HG03039 (cell line): Measurements from ENCODE around the gene DNAH11.
"Not testable (repeated sequence)": the region's sequence is repeated elsewhere in the genome, so short reads cannot be mapped to it uniquely, and the experiment has no call there.

Experiments
- ATAC-seq: cut with Tn5 transposase; IDR thresholded peaks from one replicate; pipeline ENCODE4 v1.9.1; 2021; ENCODE audit warnings: mild to moderate bottlenecking, moderate library complexity; ENCODE audit not compliant: unreplicated experiment

Gene DNAH11

DNA sequence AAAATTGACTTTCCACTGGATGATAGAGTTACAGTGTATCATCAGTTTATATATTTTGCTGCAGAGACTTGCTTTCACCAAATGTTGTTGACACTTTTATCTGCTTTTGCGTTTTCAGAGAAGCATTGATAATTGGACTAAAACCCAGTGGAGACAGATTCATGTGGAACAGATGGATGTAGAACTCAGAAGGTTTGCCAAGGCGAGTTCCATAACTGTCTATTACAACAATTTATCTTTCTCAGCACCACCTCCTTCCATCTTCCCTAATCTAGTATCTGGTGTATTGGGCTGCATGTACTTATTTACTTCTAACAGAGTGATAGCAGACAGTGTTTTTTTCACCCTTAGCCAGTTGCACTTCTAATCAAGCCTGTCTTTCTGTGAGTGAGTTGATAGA, 73.3 kb downstream of the DNAH11 start:
- ATAC-seq, result no peak

DNA sequence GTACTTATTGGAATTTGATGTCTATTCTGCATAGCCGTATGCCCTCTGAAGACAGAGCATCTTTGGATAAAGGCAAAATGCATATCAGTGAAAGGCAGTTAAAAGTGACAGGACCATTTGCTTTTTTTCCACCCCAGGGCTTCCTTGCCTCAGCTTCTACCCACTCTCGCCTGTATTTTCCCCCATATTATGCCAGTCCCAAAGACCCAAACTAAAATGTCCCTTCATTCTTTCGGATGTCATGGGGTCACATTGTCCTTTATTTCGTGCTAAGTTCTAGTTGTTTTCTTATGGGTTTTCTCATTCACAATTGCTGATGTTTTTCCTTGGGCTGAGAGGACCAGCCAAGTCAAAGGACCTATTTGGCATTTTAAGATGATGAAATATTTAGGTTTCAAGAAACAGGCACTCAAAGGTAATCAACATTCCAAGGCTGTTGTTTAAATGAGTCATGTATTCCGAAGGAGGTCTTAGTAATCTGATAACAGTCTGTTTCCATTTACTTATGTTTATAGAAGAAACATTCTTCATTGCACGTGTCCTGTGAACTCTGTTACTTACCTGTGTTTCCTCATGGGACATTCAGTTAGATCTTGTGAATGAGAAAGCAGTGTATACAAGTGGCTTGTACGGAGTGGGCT, 74.1 kb downstream of the DNAH11 start:
- no peak for ATAC-seq

DNA sequence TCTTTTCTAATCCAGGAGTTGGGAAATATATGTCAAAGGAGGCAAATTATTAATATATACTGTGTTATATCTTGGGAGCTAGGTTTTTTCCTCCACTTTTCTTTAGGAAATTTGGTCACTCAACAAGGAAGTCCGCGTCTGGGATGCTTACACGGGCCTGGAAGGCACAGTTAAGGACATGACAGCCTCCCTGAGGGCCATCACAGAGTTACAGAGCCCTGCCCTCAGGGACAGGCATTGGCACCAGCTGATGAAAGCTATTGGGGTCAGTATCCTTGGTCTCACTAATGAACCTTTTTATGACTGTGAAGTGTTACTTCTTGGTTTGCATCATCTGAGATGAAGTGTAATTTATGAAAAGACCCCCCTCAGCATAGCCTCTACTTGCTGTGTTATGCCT, 74.7 kb downstream of the DNAH11 start:
- ATAC-seq, result no peak

DNA sequence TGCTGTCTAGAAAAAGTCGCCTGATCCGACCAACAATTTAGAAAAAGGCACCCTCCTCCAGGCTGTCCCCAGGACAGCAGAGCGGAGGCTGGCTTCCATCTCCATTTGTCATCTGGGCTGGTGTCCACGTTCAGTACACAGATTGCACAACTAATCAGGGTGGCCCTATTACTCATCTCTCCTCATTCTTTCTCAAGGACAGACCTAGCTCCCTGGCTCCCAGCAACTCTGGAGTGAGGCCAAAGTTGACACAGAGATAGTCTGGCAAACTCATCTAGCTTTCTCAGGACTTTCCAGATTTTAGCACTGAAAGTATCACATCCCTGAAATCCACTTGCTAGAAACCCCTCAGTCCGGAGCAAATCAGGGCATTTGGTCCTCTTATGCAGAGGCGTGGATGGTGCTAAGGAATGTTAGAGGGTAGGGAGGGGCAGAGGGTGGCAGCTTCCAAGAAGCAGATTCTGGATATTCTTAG, 75.1 kb downstream of the DNAH11 start:
- no peak for ATAC-seq

DNA sequence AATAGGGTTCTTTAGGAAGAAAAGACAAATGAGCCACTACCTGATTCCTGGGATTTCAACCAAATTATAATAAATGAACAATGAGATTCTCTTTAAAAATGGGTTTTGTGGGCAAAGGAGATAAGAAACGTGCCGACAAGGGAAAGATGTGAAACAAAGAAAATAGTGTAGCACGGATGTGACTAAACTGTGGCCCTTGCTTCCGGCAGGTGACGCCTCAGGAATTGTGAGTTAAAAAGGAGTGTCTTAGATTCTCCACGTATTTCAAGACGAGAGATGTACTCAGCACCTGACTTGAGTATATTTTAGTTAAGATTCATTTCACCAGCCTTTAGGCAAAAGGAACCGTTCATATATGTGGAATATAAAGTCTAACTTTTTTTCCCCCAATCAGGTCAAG, 75.9 kb downstream of the DNAH11 start:
- ATAC-seq, result no peak

DNA sequence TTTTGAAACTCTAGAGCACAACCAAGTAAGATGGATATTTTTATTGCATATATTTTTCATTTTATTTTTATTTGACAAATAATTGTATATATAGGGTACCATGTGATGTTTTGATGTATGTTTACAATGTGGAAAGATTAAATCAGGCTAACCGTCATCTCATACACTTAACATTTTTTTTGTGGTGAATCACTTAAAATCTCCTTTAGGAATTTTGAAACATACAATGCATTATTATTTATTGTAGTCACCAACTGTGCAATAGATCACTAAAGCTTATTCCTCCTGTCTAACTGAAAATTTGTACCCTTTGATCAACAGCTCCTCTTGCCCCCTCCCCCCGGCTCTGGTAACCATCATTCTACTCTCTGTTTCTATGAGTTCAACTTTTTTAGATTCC, 77.2 kb downstream of the DNAH11 start:
- no peak for ATAC-seq

DNA sequence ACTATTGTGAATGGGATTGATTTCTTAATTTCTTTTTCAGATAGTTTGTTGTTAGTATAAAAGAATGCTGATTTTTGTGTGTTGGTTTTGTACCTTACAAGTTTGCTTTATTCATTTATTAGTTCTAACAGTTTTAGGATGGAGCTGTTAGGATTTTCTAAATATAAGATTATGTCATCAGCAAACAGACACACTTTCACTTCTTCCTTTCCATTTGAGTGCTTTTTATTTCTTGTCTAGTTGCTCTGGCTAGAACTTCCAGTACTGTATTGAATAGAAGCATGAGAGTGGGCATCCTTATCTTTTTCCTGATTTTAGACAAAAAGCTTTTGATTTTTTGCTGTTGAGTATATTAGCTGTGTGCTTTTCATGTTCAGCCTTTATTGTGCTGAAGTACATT, 81.5 kb downstream of the DNAH11 start:
- ATAC-seq, result no peak

DNA sequence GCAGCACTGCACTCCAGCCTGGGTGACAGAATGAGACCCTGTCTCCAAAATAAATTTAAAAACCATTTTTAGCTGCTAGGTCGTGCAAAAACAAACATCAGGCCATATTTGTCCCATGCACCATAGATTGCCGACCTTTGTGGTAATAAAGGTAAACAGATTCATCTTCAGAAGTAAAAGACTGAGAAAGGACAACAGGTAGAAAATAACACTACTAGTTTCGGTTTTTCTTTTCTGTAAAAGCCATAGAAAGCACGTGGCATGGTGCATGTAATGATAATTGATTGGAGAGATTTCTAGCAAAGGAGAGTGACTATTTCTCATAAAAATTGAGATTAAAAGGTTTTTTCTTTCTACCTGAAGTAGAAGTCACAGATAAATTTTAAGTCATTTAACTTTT, 93.9 kb downstream of the DNAH11 start:
- ATAC-seq, result no peak

DNA sequence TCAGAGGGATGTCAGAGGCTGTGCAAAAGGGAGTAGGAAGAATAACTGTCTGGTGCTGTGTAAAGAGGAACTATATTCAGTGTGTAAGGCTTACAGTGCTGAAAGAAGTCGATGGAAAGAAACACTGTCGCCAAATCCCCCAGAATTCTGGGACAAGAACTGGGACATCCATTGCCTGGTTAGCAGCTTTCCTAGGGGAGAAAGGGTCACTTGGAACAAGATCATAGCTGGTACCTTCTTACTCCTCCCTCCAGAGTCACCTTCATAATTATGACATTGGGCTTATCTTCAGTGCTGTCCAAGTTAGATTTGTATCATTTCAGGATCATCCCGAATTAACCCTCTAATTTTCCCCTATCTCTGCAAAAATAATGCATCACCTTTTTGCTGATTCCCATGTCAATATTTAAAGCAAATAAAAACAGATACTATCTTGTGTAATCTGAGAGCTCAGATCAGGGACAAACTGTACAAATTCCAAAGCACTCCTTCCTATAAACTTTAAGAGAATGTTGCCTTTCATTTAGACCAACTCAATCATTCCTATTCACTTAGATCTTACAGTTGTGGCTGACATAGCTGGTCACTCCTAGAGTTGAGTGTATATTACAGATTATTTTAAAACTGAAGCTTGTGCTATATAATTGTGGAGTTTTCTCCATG, 96.5 kb downstream of the DNAH11 start:
- ATAC-seq, result no peak

DNA sequence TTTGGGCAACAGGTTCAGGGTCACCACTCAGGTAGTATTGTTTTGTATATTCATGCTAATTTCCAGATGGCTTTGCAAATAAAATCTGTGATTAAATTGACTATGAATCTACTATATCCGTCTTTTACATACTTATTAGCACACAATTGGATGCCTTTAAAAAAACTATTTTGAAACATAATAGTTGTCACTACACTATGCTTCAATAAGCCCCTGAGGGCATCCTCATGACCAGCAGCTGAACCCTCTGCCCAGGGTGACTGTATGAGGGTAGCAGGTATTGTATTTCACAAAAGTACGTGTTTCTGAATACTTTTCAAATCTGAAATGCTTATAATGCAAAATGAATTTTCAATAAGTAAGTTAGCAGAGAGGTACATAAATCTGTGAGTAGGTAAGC, 97.3 kb downstream of the DNAH11 start:
- ATAC-seq, result no peak

DNA sequence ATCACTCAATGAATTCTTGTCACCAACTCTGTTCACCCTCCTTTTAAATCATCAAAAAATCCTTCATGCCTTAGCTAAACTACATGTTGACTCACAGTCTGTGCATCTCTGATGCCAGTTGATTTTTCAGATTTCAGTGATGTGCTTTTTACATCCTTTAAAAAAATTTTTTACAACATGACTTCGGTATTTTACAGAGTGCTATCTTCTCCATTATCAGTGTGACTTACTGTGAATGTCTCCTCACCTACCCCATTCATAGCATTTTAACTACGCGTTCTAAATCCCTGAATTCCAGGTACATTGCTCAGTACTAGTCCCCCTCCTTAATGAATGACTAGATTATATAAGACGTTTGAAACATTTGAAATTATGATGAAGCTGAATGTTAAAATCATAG, 98.7 kb downstream of the DNAH11 start:
- no peak for ATAC-seq

DNA sequence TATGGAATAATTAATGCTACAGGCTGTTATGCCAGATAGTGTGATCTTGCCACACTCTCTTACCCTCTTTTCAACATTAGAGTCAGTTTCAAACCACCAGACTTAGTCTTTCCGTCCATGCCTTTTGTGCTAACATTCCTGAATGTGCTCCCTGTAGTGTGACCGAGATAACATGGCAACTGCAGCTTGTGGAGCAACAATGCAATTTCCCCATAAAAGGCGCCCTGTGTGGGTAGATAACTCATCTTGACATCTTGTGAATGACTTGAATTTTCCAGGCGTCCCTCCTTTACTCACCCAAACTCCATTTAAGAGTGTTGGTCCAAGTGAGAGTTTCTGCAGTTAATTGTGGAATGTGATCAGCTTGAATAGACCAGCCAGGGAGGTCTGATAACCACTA, 99.6 kb downstream of the DNAH11 start:
- no peak for ATAC-seq

DNA sequence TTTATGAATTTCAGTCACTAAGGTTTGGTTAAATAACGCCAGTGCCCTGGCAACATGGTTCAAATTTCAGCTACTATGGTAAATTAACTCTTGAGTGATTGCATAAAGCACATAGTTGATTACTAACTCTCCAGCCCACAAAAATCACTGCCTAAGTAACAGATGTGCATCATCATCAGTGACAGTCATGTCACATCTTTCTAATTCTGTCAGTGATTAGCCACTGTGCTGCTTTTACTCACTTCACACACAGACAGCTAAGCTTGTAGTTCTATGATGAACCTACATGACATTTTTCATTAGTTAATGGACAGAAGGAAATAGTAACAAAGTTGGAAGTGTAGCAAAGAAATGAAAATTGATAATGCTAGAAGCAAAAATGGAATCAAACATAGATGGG, 108.9 kb downstream of the DNAH11 start:
- no peak for ATAC-seq

DNA sequence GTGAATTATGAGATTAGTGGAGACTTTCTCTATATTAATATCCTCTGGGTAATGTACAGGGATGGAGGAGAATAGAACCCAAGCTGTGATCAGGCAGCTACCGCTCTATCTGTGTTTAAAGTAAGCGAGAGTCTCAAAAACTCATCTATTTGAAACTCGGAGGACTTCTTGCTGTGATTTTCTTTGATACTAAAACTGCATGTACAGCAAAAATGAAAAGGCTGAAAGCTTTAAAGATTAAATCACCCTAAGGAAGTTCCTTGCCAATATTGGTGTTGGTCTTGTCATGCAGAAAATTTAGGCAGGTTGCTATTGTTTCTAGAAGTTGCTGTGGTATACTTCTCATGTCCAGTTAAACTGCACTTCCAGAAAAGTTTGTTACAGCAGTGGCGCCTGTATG, 110.8 kb downstream of the DNAH11 start:
- ATAC-seq, result no peak

DNA sequence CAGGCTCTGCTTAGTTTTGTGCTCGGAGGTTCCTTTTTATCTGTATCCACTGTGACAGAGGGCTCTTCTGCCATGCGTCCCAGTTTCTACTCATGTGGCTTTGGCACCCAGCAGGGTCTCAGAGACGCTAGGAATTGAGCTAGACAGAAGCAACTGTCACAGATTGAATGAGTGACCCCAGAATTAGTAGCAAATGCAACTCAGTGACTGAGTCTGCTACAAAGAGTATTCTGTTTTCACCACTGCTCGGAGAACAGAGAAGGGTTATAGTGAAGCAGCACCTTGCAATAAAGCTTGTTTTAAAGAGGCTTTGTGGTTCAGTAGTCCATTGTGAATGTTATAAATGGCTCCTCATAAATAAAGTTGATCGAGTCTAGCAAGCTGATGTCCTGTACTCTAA, 113.2 kb downstream of the DNAH11 start:
- no peak for ATAC-seq

DNA sequence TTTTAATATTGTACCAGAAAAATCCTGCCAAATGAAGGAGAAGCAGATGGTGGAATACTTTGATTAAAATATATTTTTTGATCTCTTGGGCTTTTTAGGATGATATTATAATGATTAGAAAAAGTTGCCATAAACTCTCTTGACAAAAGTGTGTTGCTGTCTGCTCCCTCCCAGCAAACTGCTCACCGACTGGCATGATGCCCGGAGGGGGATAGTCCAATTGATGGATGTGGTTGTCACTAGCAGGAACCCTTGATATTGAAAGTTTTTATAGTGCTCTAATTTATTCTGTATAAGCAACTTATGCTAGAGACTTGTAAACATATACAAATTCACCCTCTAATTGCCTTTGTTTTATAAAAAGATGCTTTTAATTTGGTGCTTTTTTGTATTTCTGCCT, 114.0 kb downstream of the DNAH11 start:
- ATAC-seq, result no peak

DNA sequence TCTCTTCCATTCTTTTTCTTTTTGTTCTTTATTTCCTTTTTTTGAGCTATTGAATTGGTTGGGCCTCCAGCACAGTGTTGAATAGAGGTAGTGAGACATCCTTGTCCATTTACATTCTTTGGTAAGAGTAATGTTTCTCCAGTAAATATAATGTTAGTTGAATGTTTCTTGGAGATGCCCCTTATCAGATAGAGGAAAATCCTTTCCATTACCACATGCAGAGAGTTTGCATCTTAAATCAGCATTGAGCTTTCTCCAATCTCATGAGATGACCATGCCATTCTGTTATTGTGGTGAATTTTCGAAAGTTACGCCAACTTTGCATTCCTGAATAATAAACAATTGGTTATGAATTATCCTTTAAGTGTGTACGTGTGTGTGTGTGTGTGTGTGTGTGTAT, 127.7 kb downstream of the DNAH11 start:
- no peak for ATAC-seq

DNA sequence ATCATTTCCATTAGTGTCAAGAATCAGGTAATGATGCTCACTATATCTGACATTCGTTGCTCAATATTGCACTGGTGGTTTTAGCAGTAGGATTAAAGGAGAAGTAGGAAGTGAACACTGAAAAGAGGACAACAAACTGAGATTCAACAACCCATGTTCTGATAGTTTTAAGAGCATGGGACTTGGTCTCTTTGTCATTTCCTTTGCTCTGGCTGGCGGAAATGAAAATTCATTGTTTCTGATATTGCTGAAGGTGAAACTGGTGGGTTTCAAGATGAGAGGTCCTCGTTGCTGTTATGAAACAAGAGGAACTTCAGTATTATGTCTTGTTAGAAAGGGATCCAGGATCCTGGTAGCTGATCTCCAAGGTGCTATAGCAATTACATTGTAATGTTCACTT, 129.0 kb downstream of the DNAH11 start:
- ATAC-seq, result peak; percentile 68

DNA sequence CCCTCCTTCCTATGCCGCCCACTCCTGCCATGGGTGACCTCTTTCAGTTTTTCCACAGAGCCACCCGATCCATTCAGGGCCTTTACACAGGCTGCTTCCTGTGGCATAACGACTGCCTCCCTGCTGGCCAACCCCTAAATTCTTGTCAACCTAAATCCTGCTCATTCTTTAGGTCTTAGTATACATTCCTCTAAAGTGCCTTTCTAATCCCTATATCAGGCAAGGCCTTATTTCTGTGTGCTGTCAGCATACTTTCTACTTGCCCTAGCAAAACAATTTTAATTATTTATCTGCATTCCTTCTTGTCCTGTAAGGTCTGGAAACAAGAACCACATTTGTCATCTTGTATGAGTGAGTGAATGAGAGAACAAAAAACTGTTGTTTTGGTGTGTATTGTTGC, 132.4 kb downstream of the DNAH11 start:
- ATAC-seq, result no peak

DNA sequence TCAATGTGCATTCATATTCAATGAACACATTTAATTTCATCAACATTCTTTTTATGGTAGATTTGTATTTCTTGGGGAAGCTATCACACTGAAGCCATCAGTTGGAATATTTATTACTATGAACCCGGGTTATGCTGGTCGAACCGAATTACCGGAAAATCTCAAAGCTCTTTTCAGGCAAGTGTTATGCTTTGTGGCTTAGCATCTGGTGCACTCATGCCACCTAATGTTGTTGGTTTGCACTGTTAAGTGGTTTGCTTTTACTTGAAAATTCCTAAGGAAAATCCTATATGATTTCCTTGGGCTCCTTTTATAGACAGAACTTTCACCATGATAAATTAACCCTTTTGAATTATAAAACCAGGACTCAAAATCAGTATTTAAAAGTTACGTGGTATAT, 147.9 kb downstream of the DNAH11 start:
- ATAC-seq, result no peak

DNA sequence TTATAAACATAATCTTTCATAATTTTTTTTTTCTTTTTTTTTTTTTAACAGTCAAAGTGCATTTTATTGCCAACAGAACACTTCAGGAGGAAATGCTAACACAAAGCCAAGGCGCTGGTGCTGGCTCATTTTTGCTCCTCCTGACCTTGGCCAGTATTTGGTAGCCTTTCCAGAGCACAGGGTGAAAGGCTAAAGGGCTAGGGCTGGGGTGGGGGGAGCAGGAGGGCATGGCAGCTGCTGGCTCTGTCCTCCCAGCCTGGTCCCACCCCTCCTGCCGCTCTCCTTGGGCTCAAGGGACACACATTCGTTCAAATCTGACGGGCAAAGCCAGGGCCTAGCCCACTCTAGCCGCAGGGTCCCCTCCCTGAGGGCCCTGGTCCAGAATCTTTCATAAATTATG, 148.3 kb downstream of the DNAH11 start:
- not testable (repeated sequence) for ATAC-seq

DNA sequence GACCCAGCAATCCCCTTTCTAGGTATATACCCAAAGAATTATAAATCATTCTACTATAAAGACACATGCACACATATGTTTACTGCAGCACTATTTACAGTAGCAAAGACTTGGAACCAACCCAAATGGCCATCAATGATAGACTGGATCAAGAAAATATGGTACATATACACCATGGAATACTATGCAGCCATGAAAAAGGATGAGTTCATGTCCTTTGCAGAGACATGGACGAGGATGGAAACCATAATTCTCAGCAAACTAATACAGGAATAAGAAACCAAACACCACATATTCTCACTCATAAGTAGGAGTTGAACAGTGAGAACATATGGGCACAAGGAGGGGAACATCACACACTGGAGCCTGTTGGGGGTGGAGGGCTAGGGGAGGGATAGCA, 157.7 kb downstream of the DNAH11 start:
- ATAC-seq, result not testable (repeated sequence)

DNA sequence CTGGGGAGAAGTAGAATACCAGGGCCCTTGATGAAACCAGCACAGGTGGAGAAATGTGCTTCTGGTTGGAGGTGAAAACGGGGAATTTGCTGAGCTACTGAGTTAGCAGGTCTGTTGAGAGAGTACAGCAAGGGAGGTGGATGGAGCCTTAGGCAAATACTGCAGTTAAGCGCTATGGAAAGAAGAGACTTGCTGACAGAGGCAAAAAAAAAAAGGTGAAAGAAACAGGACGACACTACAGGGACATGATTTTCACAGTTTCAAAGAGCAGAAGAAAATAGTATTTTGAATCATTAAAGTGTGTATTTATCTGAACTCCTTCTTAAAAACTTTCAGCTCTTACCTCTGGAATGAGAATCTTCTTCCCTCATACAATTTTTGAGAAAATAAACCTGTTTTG, 159.5 kb downstream of the DNAH11 start:
- ATAC-seq, result no peak
